H1 (cell line): ENCODE results near the gene GSG1L. TPM values are rescaled to one million over a fixed set of nuclear protein-coding genes. Genes with fewer than 3 reads are reported as not detected.

Source experiments
- CTCF ChIA-PET: fragments of 300-600 bp; sonication (Branson Sonifier 250); formaldehyde crosslinking; loops from one replicate; lab custom pipeline; 2021; ENCODE audit not compliant: partially characterized antibody; lab: Charles Lee
- POLR2A ChIA-PET: fragments of 300-600 bp; sonication (Branson Sonifier 250); formaldehyde crosslinking; loops from one replicate; lab custom pipeline; 2021; ENCODE audit warnings: inconsistent platforms; ENCODE audit not compliant: partially characterized antibody; lab: Charles Lee
- DNase-seq, 2 experiments: peaks; one replicate each; pipeline versions ENCODE4 v3.0.0 to v3.0.0-alpha.2; 2010 to 2022; ENCODE audit warnings: low spot score in 2 of 2, low read depth in 1 of 2, mixed read lengths in 1 of 2
- FAIRE-seq: peaks from 2 replicates; lab custom pipeline; 2011; peaks lifted over from hg19 to GRCh38; lab: Jason Lieb, UNC
- H2AFZ ChIP-seq: 2 replicates; pipeline ENCODE4 v1.8.1; 2012; ENCODE audit warnings: low read length, inconsistent platforms
- H2AK5ac ChIP-seq: 2 replicates; pipeline ENCODE4 v1.6.1; 2013; ENCODE audit warnings: low read depth, low read length
- H2BK120ac ChIP-seq: replicated peaks from 2 replicates; pipeline ENCODE3; 2013; ENCODE audit warnings: low read depth, low read length, inconsistent platforms
- H2BK12ac ChIP-seq: 2 replicates; pipeline ENCODE4 v1.6.1; 2013; ENCODE audit warnings: low read depth, low read length
- H2BK15ac ChIP-seq: 2 replicates; pipeline ENCODE4 v1.6.1; 2013; ENCODE audit warnings: low read length
- H2BK20ac ChIP-seq: 2 replicates; pipeline ENCODE4 v1.6.1; 2013; ENCODE audit warnings: low read length
- H2BK5ac ChIP-seq: 2 replicates; pipeline ENCODE4 v1.6.1; 2013; ENCODE audit warnings: low read depth, low read length
- H3K14ac ChIP-seq: 2 replicates; pipeline ENCODE4 v1.6.1; 2013; ENCODE audit warnings: inconsistent platforms; ENCODE audit not compliant: insufficient read length
- H3K18ac ChIP-seq: 2 replicates; pipeline ENCODE4 v1.6.1; 2013; ENCODE audit warnings: low read length; ENCODE audit errors: extremely low read depth
- H3K23ac ChIP-seq: 2 replicates; pipeline ENCODE4 v1.6.1; 2013; ENCODE audit warnings: inconsistent platforms; ENCODE audit not compliant: insufficient read length
- H3K23me2 ChIP-seq: 2 replicates; pipeline ENCODE4 v1.6.1; 2013; ENCODE audit warnings: low read depth, low read length
- H3K27ac ChIP-seq: 2 replicates; pipeline ENCODE4 v1.6.1; 2011; ENCODE audit warnings: low read depth, low read length, inconsistent platforms
- H3K27me3 ChIP-seq, 4 experiments: replicated peaks in 1 of 4; 1 replicate in 1 of 4; 2 replicates in 3 of 4; pipeline versions ENCODE4 v1.6.1 to v1.8.1; 2011 to 2013; ENCODE audit warnings: low read length in 3 of 4, mild to moderate bottlenecking in 3 of 4, inconsistent platforms in 2 of 4, mixed read lengths in 2 of 4, moderate library complexity in 1 of 4; ENCODE audit not compliant: control insufficient read depth in 3 of 4, insufficient read depth in 3 of 4; ENCODE audit errors: extremely low read depth in 1 of 4
- H3K36me3 ChIP-seq, 4 experiments: 2 replicates each; pipeline versions ENCODE4 v1.6.1 to v1.8.1; 2011 to 2013; ENCODE audit warnings: mild to moderate bottlenecking in 4 of 4, low read length in 3 of 4, moderate library complexity in 2 of 4, control low read depth in 1 of 4, inconsistent platforms in 1 of 4; ENCODE audit not compliant: insufficient read depth in 4 of 4, control insufficient read depth in 2 of 4
- H3K4ac ChIP-seq: replicated peaks from 2 replicates; pipeline ENCODE3; 2013; ENCODE audit warnings: low read length, low read depth, mixed read lengths, inconsistent platforms; ENCODE audit not compliant: insufficient read length
- H3K4me1 ChIP-seq, 4 experiments: replicated peaks in 1 of 4; 1 replicate in 1 of 4; 2 replicates in 3 of 4; pipeline versions ENCODE4 v1.6.1 to v1.8.1; 2011 to 2013; ENCODE audit warnings: low read length in 3 of 4, inconsistent platforms in 2 of 4, mixed read lengths in 1 of 4; ENCODE audit not compliant: insufficient read depth in 4 of 4, control insufficient read depth in 3 of 4
- H3K4me2 ChIP-seq, 2 experiments: 2 replicates each; pipeline versions ENCODE4 v1.6.1 to v1.8.1; 2011 to 2013; ENCODE audit warnings: low read depth in 2 of 2, low read length in 2 of 2, control low read depth in 1 of 2, inconsistent platforms in 1 of 2, mild to moderate bottlenecking in 1 of 2; ENCODE audit not compliant: insufficient read depth in 1 of 2
- H3K4me3 ChIP-seq, 4 experiments: fragments of 200-600, 300-600 bp in 1 of 4; sonication (generic), shearing (Covaris generic), sonication (Bioruptor Twin) in 1 of 4; 2 replicates each; pipeline versions ENCODE4 v1.5.1 to v1.8.1; 2011 to 2016; ENCODE audit warnings: low read length in 4 of 4, low read depth in 3 of 4, control low read depth in 2 of 4, inconsistent platforms in 2 of 4, mild to moderate bottlenecking in 2 of 4, mixed read lengths in 1 of 4, moderate library complexity in 1 of 4; ENCODE audit not compliant: insufficient read depth in 2 of 4; ENCODE audit errors: extremely low read depth in 1 of 4
- H3K56ac ChIP-seq: replicated peaks from 2 replicates; pipeline ENCODE3; 2013; ENCODE audit warnings: low read depth, mild to moderate bottlenecking, mixed read lengths, low read length, inconsistent platforms; ENCODE audit not compliant: insufficient read length
- H3K79me1 ChIP-seq: 2 replicates; pipeline ENCODE4 v1.6.1; 2013; ENCODE audit warnings: low read depth, low read length, control low read depth
- H3K79me2 ChIP-seq, 2 experiments: 2 replicates each; pipeline versions ENCODE4 v1.6.1 to v1.8.1; 2012 to 2013; ENCODE audit warnings: low read length in 2 of 2, mild to moderate bottlenecking in 2 of 2, inconsistent platforms in 1 of 2; ENCODE audit not compliant: insufficient read depth in 2 of 2, control insufficient read depth in 1 of 2
- H3K9ac ChIP-seq, 4 experiments: replicated peaks in 1 of 4; 1 replicate in 1 of 4; 2 replicates in 3 of 4; pipeline versions ENCODE4 v1.6.1 to v1.8.1; 2011 to 2013; ENCODE audit warnings: low read depth in 3 of 4, low read length in 3 of 4, control low read depth in 2 of 4, mild to moderate bottlenecking in 2 of 4, moderate library complexity in 2 of 4, inconsistent platforms in 1 of 4; ENCODE audit errors: extremely low read depth in 1 of 4
- H3K9me3 ChIP-seq, 2 experiments: 2 replicates each; pipeline versions ENCODE4 v1.6.1 to v1.8.1; 2012 to 2013; ENCODE audit warnings: mild to moderate bottlenecking in 2 of 2, moderate library complexity in 2 of 2, control low read depth in 1 of 2, inconsistent platforms in 1 of 2, low read depth in 1 of 2, low read length in 1 of 2, mixed read lengths in 1 of 2; ENCODE audit not compliant: insufficient read depth in 2 of 2
- H4K20me1 ChIP-seq, 2 experiments: replicated peaks in 1 of 2; 2 replicates each; pipeline versions ENCODE3 to v1.8.1; 2011 to 2013; ENCODE audit warnings: inconsistent platforms in 2 of 2, low read length in 2 of 2, mild to moderate bottlenecking in 1 of 2; ENCODE audit not compliant: insufficient read depth in 2 of 2, control insufficient read depth in 1 of 2
- H4K5ac ChIP-seq: 2 replicates; pipeline ENCODE4 v1.6.1; 2013; ENCODE audit warnings: low read length, low read depth, mixed read lengths, inconsistent platforms; ENCODE audit not compliant: insufficient read length
- H4K8ac ChIP-seq: 2 replicates; pipeline ENCODE4 v1.8.0; 2013; ENCODE audit warnings: mild to moderate bottlenecking, moderate library complexity, low read length, inconsistent platforms; ENCODE audit not compliant: insufficient read depth; ENCODE audit errors: extremely low read depth
- H4K91ac ChIP-seq: replicated peaks from 2 replicates; pipeline ENCODE3; 2013; ENCODE audit warnings: low read length, mixed read lengths, inconsistent platforms; ENCODE audit not compliant: insufficient read length
- CHD2 ChIP-seq: IDR thresholded peaks from 2 replicates; pipeline ENCODE4 v1.6.1; 2012; ENCODE audit warnings: low read length, improper control_type of control experiment
- CTBP2 ChIP-seq: IDR thresholded peaks from 2 replicates; pipeline ENCODE4 v1.7.0; 2011; ENCODE audit warnings: borderline replicate concordance, mild to moderate bottlenecking, moderate library complexity, mixed read lengths, low read length; ENCODE audit not compliant: insufficient read depth, insufficient read length
- FOSL1 ChIP-seq: IDR thresholded peaks from 2 replicates; pipeline ENCODE4 v1.6.1; 2011; ENCODE audit warnings: mild to moderate bottlenecking, low read depth, low read length, moderate library complexity; ENCODE audit not compliant: insufficient read depth
- HDAC6 ChIP-seq: IDR thresholded peaks from one replicate; pipeline ENCODE4 v1.7.1; 2012; ENCODE audit warnings: low read depth, mild to moderate bottlenecking, inconsistent platforms, low read length, moderate library complexity
- POLR2AphosphoS5 ChIP-seq: IDR thresholded peaks from 2 replicates; pipeline ENCODE4 v1.6.1; 2011; ENCODE audit warnings: low read depth, low read length
- RFX5 ChIP-seq: IDR thresholded peaks from 2 replicates; pipeline ENCODE4 v1.6.1; 2011; ENCODE audit warnings: low read depth, low read length, improper control_type of control experiment, borderline replicate concordance
- TCF12 ChIP-seq: IDR thresholded peaks from 2 replicates; pipeline ENCODE4 v1.6.1; 2011; ENCODE audit warnings: low read depth, mild to moderate bottlenecking, low read length
- YY1 ChIP-seq: IDR thresholded peaks from 2 replicates; pipeline ENCODE4 v1.6.1; 2011; ENCODE audit warnings: low read depth, mild to moderate bottlenecking, low read length
- WGBS, 2 experiments: shearing (Covaris generic) in 1 of 2; methylation state at CpG; one replicate each; pipeline versions ENCODE4 v1.1.6 to v1.1.7; 2013 to 2015; ENCODE audit warnings: low lambda C conversion rate in 2 of 2, mixed read lengths in 2 of 2, inconsistent platforms in 1 of 2, low coverage in 1 of 2, missing lambda C conversion rate in 1 of 2; ENCODE audit not compliant: insufficient replicate concordance in 2 of 2, insufficient coverage in 1 of 2, insufficient read length in 1 of 2; ENCODE audit errors: extremely low coverage in 1 of 2, missing lambda C conversion rate in 1 of 2; 5-methylcytosine and 5-hydroxymethylcytosine counted together
- polyA plus RNA-seq, 7 experiments: library from polyadenylated mRNA; depleted of rRNA in 3 of 7; stranded (reverse) in 5 of 7; unstranded in 2 of 7; fragments of >200 nt in 5 of 7; fragments of 200-250 nt in 2 of 7; gene quantifications; 1 replicate in 5 of 7; 2 replicates in 1 of 7; 4 replicates in 1 of 7; pipeline versions ENCODE4 v1.2.1 to v1.2.3, GENCODE V29; 2011 to 2013; ENCODE audit warnings: missing spikeins in 2 of 7, mixed read lengths in 2 of 7
- total RNA-seq: library from RNA; stranded (reverse); fragmentation: NEBNext Ultra II Directional; extraction: Animal tissue kit (Norgen Biotek cat#: 25700); gene quantifications from 2 replicates; pipeline ENCODE4 v1.2.1, GENCODE V29; 2021

GSG1L gene
- total and polyA plus RNA-seq, 2 of the 8 experiments (the other 6 are each of a cell fraction or from before 2014, with no cell fraction given), result 0.71 to 1.1 TPM

- Histone ChIP-seq H4K20me1 (no peaks in the 10 kb centered on the region), H3K23me2 (no peaks in the 10 kb centered on the region), H3K4me2 (no peak overlapping the region), H2BK120ac (no peak overlapping the region), H3K79me2 (no peaks in the 10 kb centered on the region), H3K4me1 (no peaks in the 10 kb centered on the region), H3K27me3 (no peaks in the 10 kb centered on the region; a peak in 1 of 7 replicates), H3K56ac (no peak overlapping the region), H3K36me3 (no peaks in the 10 kb centered on the region), H2AFZ (no peak overlapping the region), H3K23ac (no peak overlapping the region), H3K4me3 (no peak overlapping the region), H3K79me1 (no peaks in the 10 kb centered on the region), H4K5ac (no peak overlapping the region), H3K14ac (no peak overlapping the region), H4K91ac (no peak overlapping the region), H3K18ac (no peak overlapping the region), H4K8ac (no peak overlapping the region), H2BK20ac (no peak overlapping the region), H2BK12ac (no peak overlapping the region), H3K9ac (no peak overlapping the region), H3K4ac (no peak overlapping the region), H3K9me3 (peaks cover 5 to 12% of the 10 kb centered on the region in 2 experiments; a peak in 3 of 4 replicates), H2BK5ac (no peak overlapping the region), H3K27ac (no peak overlapping the region), H2BK15ac (no peak overlapping the region)
- ChIA-PET POLR2A (interaction anchor here (0.8 kb wide), 1 partner anchor 9 kb away, joined by 3 read pairs; no protein-coding TSS in a partner anchor), CTCF (no interaction called here)
- no peak for DNase-seq
- FAIRE-seq, result no peak
- WGBS, 2 experiments, result 86% methylated on average over 3 of the region's 3 CpGs; no CpG with 5 or more reads in 1 of the 2 experiments
- no peak for TF ChIP-seq CHD2
- no peak for TF ChIP-seq CTBP2
- no peak for TF ChIP-seq HDAC6
- TF ChIP-seq RFX5, result no peak
- no peak for TF ChIP-seq YY1
- TF ChIP-seq FOSL1, result no peak
- TF ChIP-seq TCF12, result no peak
- TF ChIP-seq POLR2AphosphoS5, result no peak
- TF ChIP-seq, all 59 proteins: peak for 0
- H2AK5ac ChIP-seq, result no peak overlapping the region
Measured at GRCh38 chr16:27952811-27953210, 110.7 kb downstream of the GSG1L start.
